IMR-90 (cell line): ENCODE measurements around the gene JAKMIP3. TPM values are rescaled to one million over a fixed set of nuclear protein-coding genes. Genes with fewer than 3 reads are reported as not detected.

Experiments
- ATAC-seq: fragments of 200-7000 bp; cut with Tn5 transposase; 2 replicates; pipeline ENCODE4 v1.9.1; 2020; ENCODE audit warnings: low read depth, mild to moderate bottlenecking, moderate library complexity
- BruUV-seq: library from RNA; stranded (reverse); fragments of 400-500 nt; replicated peaks from 2 replicates; lab custom pipeline; 2021; lab: Mats Ljungman, UMichigan
- CTCF ChIA-PET: fragments of 300-600 bp; formaldehyde crosslinking; extraction: SDS; loops from one replicate; lab custom pipeline; 2021; ENCODE audit warnings: antibody characterized with exemption; lab: Yijun Ruan, JAX
- POLR2A ChIA-PET: fragments of 300-600 bp; sonication (Branson Sonifier 250); formaldehyde crosslinking; loops from one replicate; lab custom pipeline; 2022; ENCODE audit warnings: antibody characterized with exemption; ENCODE audit not compliant: unreplicated experiment; lab: Charles Lee
- DNase-seq: peaks from one replicate; pipeline ENCODE4 v3.0.0; 2013
- H2AFZ ChIP-seq: replicated peaks from 2 replicates; pipeline ENCODE3; 2013; ENCODE audit warnings: low read length, mild to moderate bottlenecking; ENCODE audit not compliant: poor library complexity
- H2AK5ac ChIP-seq: 2 replicates; pipeline ENCODE4 v1.6.1; 2013; ENCODE audit warnings: low read depth, low read length, inconsistent platforms
- H2AK9ac ChIP-seq: replicated peaks from 2 replicates; pipeline ENCODE3; 2013; ENCODE audit warnings: mild to moderate bottlenecking, low read depth, low read length, moderate library complexity; ENCODE audit not compliant: poor library complexity
- H2BK120ac ChIP-seq: 2 replicates; pipeline ENCODE4 v1.6.1; 2013; ENCODE audit warnings: low read depth, low read length, inconsistent platforms
- H2BK15ac ChIP-seq: 3 replicates; pipeline ENCODE4 v1.6.1; 2013; ENCODE audit warnings: low read depth, low read length, inconsistent platforms
- H2BK20ac ChIP-seq: 2 replicates; pipeline ENCODE4 v1.6.1; 2013; ENCODE audit warnings: low read depth, mild to moderate bottlenecking, inconsistent platforms, low read length, moderate library complexity
- H2BK5ac ChIP-seq: 2 replicates; pipeline ENCODE4 v1.6.1; 2013; ENCODE audit warnings: mild to moderate bottlenecking, low read depth, low read length, inconsistent platforms; ENCODE audit not compliant: poor library complexity, severe bottlenecking
- H3K14ac ChIP-seq: replicated peaks from 2 replicates; pipeline ENCODE4 v1.6.1; 2013; ENCODE audit warnings: low read depth, low read length, inconsistent platforms
- H3K18ac ChIP-seq: 2 replicates; pipeline ENCODE4 v1.6.1; 2013; ENCODE audit warnings: low read depth, low read length, control low read depth
- H3K23ac ChIP-seq: 2 replicates; pipeline ENCODE4 v1.6.1; 2013; ENCODE audit warnings: low read depth, low read length, inconsistent platforms
- H3K27ac ChIP-seq: 2 replicates; pipeline ENCODE4 v1.5.1; 2013; ENCODE audit warnings: mild to moderate bottlenecking, control low read depth, low read length; ENCODE audit not compliant: insufficient read depth
- H3K27me3 ChIP-seq: 2 replicates; pipeline ENCODE4 v1.6.1; 2013; ENCODE audit warnings: low read length; ENCODE audit not compliant: control insufficient read depth, insufficient read depth
- H3K36me3 ChIP-seq: 2 replicates; pipeline ENCODE4 v1.6.1; 2013; ENCODE audit warnings: low read length, mixed read lengths; ENCODE audit not compliant: control insufficient read depth, insufficient read depth
- H3K4ac ChIP-seq: 2 replicates; pipeline ENCODE4 v1.6.1; 2013; ENCODE audit warnings: low read depth, low read length, inconsistent platforms
- H3K4me1 ChIP-seq: 2 replicates; pipeline ENCODE4 v1.6.1; 2013; ENCODE audit warnings: low read length, mixed read lengths; ENCODE audit not compliant: control insufficient read depth, insufficient read depth
- H3K4me2 ChIP-seq: 2 replicates; pipeline ENCODE4 v1.6.1; 2013; ENCODE audit warnings: low read depth, mild to moderate bottlenecking, control low read depth, low read length, moderate library complexity
- H3K4me3 ChIP-seq: 2 replicates; pipeline ENCODE4 v1.5.1; 2013; ENCODE audit warnings: low read depth, mild to moderate bottlenecking, control low read depth, low read length, moderate library complexity; ENCODE audit not compliant: insufficient read depth
- H3K56ac ChIP-seq: 2 replicates; pipeline ENCODE4 v1.6.1; 2013; ENCODE audit warnings: low read length, inconsistent platforms; ENCODE audit not compliant: insufficient read depth; ENCODE audit errors: extremely low read depth
- H3K79me1 ChIP-seq, 2 experiments: 2 replicates each; pipeline ENCODE4 v1.6.1; 2013; ENCODE audit warnings: low read length in 2 of 2, inconsistent platforms in 1 of 2, low read depth in 1 of 2
- H3K9ac ChIP-seq: 2 replicates; pipeline ENCODE4 v1.6.1; 2013; ENCODE audit warnings: low read depth, low read length, control low read depth
- H3K9me1 ChIP-seq: 2 replicates; pipeline ENCODE4 v1.6.1; 2013; ENCODE audit warnings: low read length, inconsistent platforms; ENCODE audit not compliant: insufficient read depth
- H3K9me3 ChIP-seq: 2 replicates; pipeline ENCODE4 v1.6.1; 2013; ENCODE audit warnings: low read length; ENCODE audit not compliant: control insufficient read depth, insufficient read depth
- H4K20me1 ChIP-seq: 2 replicates; pipeline ENCODE4 v1.6.1; 2013; ENCODE audit warnings: low read length, inconsistent platforms; ENCODE audit not compliant: insufficient read depth
- H4K5ac ChIP-seq: 2 replicates; pipeline ENCODE4 v1.6.1; 2013; ENCODE audit warnings: mild to moderate bottlenecking, low read depth, low read length, control low read depth
- H4K8ac ChIP-seq, 2 experiments: 2 replicates each; pipeline ENCODE4 v1.6.1; 2013; ENCODE audit warnings: low read depth in 2 of 2, low read length in 2 of 2, control low read depth in 1 of 2, inconsistent platforms in 1 of 2
- H4K91ac ChIP-seq: 2 replicates; pipeline ENCODE4 v1.6.1; 2013; ENCODE audit warnings: low read depth, low read length, inconsistent platforms; ENCODE audit not compliant: insufficient read depth
- BHLHE40 ChIP-seq: fragments of 150-350 bp; IDR thresholded peaks from 2 replicates; pipeline ENCODE4 v1.6.1; 2016; ENCODE audit warnings: mild to moderate bottlenecking, low read depth, low read length
- CEBPB ChIP-seq: IDR thresholded peaks from 2 replicates; pipeline ENCODE4 v1.6.1; 2012; ENCODE audit warnings: low read depth, low read length, improper control_type of control experiment
- CHD1 ChIP-seq: IDR thresholded peaks from 2 replicates; pipeline ENCODE4 v1.6.1; 2012; ENCODE audit warnings: low read depth, low read length, improper control_type of control experiment
- ELK1 ChIP-seq: fragments of 150-350 bp; IDR thresholded peaks from 2 replicates; pipeline ENCODE4 v1.6.1; 2016; ENCODE audit warnings: low read depth, mild to moderate bottlenecking, low read length, moderate library complexity, borderline replicate concordance
- MAFK ChIP-seq: IDR thresholded peaks from 2 replicates; pipeline ENCODE4 v1.6.1; 2012; ENCODE audit warnings: low read depth, low read length, improper control_type of control experiment
- MAZ ChIP-seq: IDR thresholded peaks from 2 replicates; pipeline ENCODE4 v1.6.1; 2012; ENCODE audit warnings: low read depth, mild to moderate bottlenecking, low read length, improper control_type of control experiment, moderate library complexity, borderline replicate concordance
- MXI1 ChIP-seq: IDR thresholded peaks from 2 replicates; pipeline ENCODE4 v1.6.1; 2012; ENCODE audit warnings: low read depth, mild to moderate bottlenecking, low read length, moderate library complexity, borderline replicate concordance
- NFE2L2 ChIP-seq: fragments of 150-350 bp; IDR thresholded peaks from 2 replicates; pipeline ENCODE4 v1.6.1; 2016; ENCODE audit warnings: low read depth, mild to moderate bottlenecking, low read length
- POLR2A ChIP-seq: IDR thresholded peaks from 2 replicates; pipeline ENCODE4 v1.6.1; 2012; ENCODE audit warnings: mild to moderate bottlenecking, low read depth, low read length
- RFX5 ChIP-seq: IDR thresholded peaks from 2 replicates; pipeline ENCODE4 v1.8.0; 2012; ENCODE audit warnings: low read depth, mild to moderate bottlenecking, low read length, moderate library complexity
- SMC3 ChIP-seq: fragments of 150-350 bp; IDR thresholded peaks from 2 replicates; pipeline ENCODE4 v1.6.1; 2016; ENCODE audit warnings: low read depth, mild to moderate bottlenecking, antibody characterized with exemption, low read length, moderate library complexity
- USF2 ChIP-seq: fragments of 150-350 bp; IDR thresholded peaks from 2 replicates; pipeline ENCODE4 v1.6.1; 2017; ENCODE audit warnings: mild to moderate bottlenecking, antibody characterized with exemption, low read length, low read depth
- WGBS, 2 experiments: methylation state at CpG; one replicate each; pipeline versions ENCODE4 v1.1.5 to v1.1.7; 2013; ENCODE audit warnings: missing lambda C conversion rate in 2 of 2; ENCODE audit not compliant: insufficient read length in 1 of 2; ENCODE audit errors: extremely low coverage in 2 of 2; 5-methylcytosine and 5-hydroxymethylcytosine counted together
- dilution Hi-C: fragments of 300-500 bp; cut with HindIII; formaldehyde crosslinking; loops from one replicate; pipeline ENCODE4 v1.14.3; 2018; ENCODE audit warnings: low sequenced_read_pairs; ENCODE audit not compliant: unreplicated experiment
- in situ Hi-C: fragments of 300-500 bp; cut with MboI; formaldehyde crosslinking; loops from 3 replicates; pipeline ENCODE4 v1.14.3; 2019; ENCODE audit warnings: low sequenced_read_pairs, inconsistent platforms, mixed read lengths
- intact Hi-C: fragments of 100-400 bp; cut with micrococcal nuclease; formaldehyde crosslinking; loops from 2 replicates; pipeline ENCODE4 v1.10.0; 2022
- polyA plus RNA-seq, 3 experiments: library from polyadenylated mRNA; depleted of rRNA; stranded (reverse); fragments of >200 nt; gene quantifications; 2 replicates each; pipeline ENCODE4 v1.2.3, GENCODE V29; 2012; ENCODE audit warnings: low replicate concordance in 1 of 3
- total RNA-seq: library from RNA; depleted of rRNA; stranded (reverse); fragments of >200 nt; gene quantifications from 2 replicates; pipeline ENCODE4 v1.2.3, GENCODE V29; 2012

JAKMIP3 gene
- total and polyA plus RNA-seq, 2 of the 4 experiments (the other 2 are of a cell fraction) = under 0.01 to 0.22 TPM

GRCh38 chr10:132111121-132111731 lies 45.5 kb downstream of the JAKMIP3 start:
- CTCF ChIA-PET = interaction anchor here (0.5 kb wide), 1 partner anchor 679 kb away, joined by 7 read pairs; no protein-coding TSS in a partner anchor
- TF ChIP-seq NFE2L2 = no peak
- TF ChIP-seq SMC3 = no peak
- no peak for TF ChIP-seq ELK1
- TF ChIP-seq MAFK = no peak
- no peak for TF ChIP-seq MXI1
- TF ChIP-seq MAZ = no peak
- TF ChIP-seq USF2 = no peak
- no peak for TF ChIP-seq POLR2A
- TF ChIP-seq CEBPB = no peak
- no peak for TF ChIP-seq CHD1
- TF ChIP-seq RFX5 = no peak
- TF ChIP-seq BHLHE40 = no peak

More at GRCh38 chr10:132111121-132111731, 45.5 kb downstream of the JAKMIP3 start:
- Histone ChIP-seq H2BK15ac (no peak overlapping the region), H3K14ac (no peak overlapping the region), H2BK5ac (no peak overlapping the region), H3K36me3 (no peaks in the 10 kb centered on the region), H3K23ac (no peak overlapping the region), H3K9me3 (no peaks in the 10 kb centered on the region), H3K27ac (no peak overlapping the region), H3K4me2 (no peak overlapping the region), H3K56ac (no peak overlapping the region), H4K8ac (no peak overlapping the region), H2AFZ (no peak overlapping the region), H3K79me1 (no peaks in the 10 kb centered on the region), H4K20me1 (no peaks in the 10 kb centered on the region), H4K5ac (no peak overlapping the region), H4K91ac (no peak overlapping the region), H2BK120ac (no peak overlapping the region), H2BK20ac (no peak overlapping the region), H3K4me3 (no peak overlapping the region), H3K18ac (no peak overlapping the region), H3K4me1 (no peaks in the 10 kb centered on the region), H3K9me1 (no peaks in the 10 kb centered on the region), H3K27me3 (peaks cover 12% of the 10 kb centered on the region), H3K4ac (no peak overlapping the region), H3K9ac (no peak overlapping the region), H2AK5ac (no peak overlapping the region), H2AK9ac (no peak overlapping the region)
- intact Hi-C loops (no loop called here), in situ Hi-C loops (no loop called here), dilution Hi-C loops (no loop called here)
- BruUV-seq = no TSS peak
- ATAC-seq = no peak
- WGBS, 2 experiments = 62% methylated on average over 4 of the region's 14 CpGs; no CpG with 5 or more reads in 1 of the 2 experiments
- POLR2A ChIA-PET = no interaction called here
- no peak for DNase-seq
